Vagina (tissue), 2 donors: ENCODE measurements around the gene GRIK4.

Experiments used
- POLR2A ChIP-seq, 2 donors: fragments of 450-650 bp; IDR thresholded peaks; one replicate each; pipeline ENCODE4 v1.6.1; 2017; ENCODE audit warnings: antibody characterized with exemption in 2 of 2, mild to moderate bottlenecking in 2 of 2, moderate library complexity in 2 of 2
- POLR2AphosphoS5 ChIP-seq, 2 donors: sonication (generic); formaldehyde crosslinking; IDR thresholded peaks; one replicate each; pipeline ENCODE4 v1.9.0; 2017; ENCODE audit warnings: antibody characterized with exemption in 2 of 2, mild to moderate bottlenecking in 2 of 2, low read depth in 1 of 2; ENCODE audit not compliant: insufficient read depth in 1 of 2
- TF ChIP-seq, protein P1 (sequence below), 3 experiments: fragments of 450-650 bp in 2 of 3; fragments of 200-600 bp in 1 of 3; sonication (generic) in 1 of 3; IDR thresholded peaks; one replicate each; pipeline ENCODE4 v1.5.1; 2017 to 2019; ENCODE audit warnings: antibody characterized with exemption in 3 of 3, mild to moderate bottlenecking in 2 of 3, moderate library complexity in 2 of 3

GRCh38 chr11:120785576-120785975, 274.0 kb downstream of the GRIK4 start:
- TF ChIP-seq, protein P1, sequence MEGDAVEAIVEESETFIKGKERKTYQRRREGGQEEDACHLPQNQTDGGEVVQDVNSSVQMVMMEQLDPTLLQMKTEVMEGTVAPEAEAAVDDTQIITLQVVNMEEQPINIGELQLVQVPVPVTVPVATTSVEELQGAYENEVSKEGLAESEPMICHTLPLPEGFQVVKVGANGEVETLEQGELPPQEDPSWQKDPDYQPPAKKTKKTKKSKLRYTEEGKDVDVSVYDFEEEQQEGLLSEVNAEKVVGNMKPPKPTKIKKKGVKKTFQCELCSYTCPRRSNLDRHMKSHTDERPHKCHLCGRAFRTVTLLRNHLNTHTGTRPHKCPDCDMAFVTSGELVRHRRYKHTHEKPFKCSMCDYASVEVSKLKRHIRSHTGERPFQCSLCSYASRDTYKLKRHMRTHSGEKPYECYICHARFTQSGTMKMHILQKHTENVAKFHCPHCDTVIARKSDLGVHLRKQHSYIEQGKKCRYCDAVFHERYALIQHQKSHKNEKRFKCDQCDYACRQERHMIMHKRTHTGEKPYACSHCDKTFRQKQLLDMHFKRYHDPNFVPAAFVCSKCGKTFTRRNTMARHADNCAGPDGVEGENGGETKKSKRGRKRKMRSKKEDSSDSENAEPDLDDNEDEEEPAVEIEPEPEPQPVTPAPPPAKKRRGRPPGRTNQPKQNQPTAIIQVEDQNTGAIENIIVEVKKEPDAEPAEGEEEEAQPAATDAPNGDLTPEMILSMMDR (IDR thresholded peaks at IDR 0.05) = no peak
- TF ChIP-seq POLR2AphosphoS5 (IDR thresholded peaks at IDR 0.05; ENCODE audit: insufficient read depth in 1 of 2, low read depth in 1 of 2) = no peak
- no peak for TF ChIP-seq POLR2A (IDR thresholded peaks at IDR 0.05)
